Measurements from ENCODE around the gene TAS1R1.

DNA sequence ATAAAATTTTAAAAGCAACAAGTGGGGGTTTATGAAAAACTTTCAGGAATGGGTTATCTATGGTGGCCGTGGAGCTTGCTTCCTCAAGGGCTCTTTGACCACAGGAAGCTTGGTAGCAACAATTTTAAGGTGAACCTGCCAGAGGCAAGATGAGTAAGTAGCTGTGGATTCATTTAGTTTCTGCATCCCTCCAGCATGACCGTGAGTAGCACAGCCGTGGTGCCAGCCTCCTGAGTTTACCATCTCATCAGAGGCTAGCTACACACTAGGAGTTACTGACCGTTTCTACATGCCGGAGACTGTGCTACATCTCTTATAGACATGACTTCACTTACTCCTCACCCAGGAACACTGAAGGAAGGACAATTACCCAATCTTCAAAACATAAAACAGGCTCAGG lies 33.6 kb upstream of the TAS1R1 start:
- TF ChIP-seq, protein P1, sequence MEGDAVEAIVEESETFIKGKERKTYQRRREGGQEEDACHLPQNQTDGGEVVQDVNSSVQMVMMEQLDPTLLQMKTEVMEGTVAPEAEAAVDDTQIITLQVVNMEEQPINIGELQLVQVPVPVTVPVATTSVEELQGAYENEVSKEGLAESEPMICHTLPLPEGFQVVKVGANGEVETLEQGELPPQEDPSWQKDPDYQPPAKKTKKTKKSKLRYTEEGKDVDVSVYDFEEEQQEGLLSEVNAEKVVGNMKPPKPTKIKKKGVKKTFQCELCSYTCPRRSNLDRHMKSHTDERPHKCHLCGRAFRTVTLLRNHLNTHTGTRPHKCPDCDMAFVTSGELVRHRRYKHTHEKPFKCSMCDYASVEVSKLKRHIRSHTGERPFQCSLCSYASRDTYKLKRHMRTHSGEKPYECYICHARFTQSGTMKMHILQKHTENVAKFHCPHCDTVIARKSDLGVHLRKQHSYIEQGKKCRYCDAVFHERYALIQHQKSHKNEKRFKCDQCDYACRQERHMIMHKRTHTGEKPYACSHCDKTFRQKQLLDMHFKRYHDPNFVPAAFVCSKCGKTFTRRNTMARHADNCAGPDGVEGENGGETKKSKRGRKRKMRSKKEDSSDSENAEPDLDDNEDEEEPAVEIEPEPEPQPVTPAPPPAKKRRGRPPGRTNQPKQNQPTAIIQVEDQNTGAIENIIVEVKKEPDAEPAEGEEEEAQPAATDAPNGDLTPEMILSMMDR (IDR thresholded peaks at IDR 0.05): no peak
- no peak for TF ChIP-seq POLR2A (IDR thresholded peaks at IDR 0.05)
